ENCODE data around the gene KLHDC7B. TPM values are rescaled to one million over a fixed set of nuclear protein-coding genes. Genes with fewer than 3 reads are reported as not detected.

KLHDC7B gene
- total RNA-seq, 2 experiments from 2014 or later: 2.3 TPM

GRCh38 chr22:50563413-50564160 is 17.9 kb downstream of the KLHDC7B start:
- intact Hi-C loops (cut with DNase I, micrococcal nuclease): loop anchor here (1.0 to 5.0 kb wide), 5 partner anchors 17 to 55 kb away; partner anchors contain the start of genes CHKB (in 1 of the 2), KLHDC7B (in 1 of the 2), NCAPH2 (in 1 of the 2) and SCO2 (in 1 of the 2)
- DNase-seq (no peak), ATAC-seq (ENCODE audit: poor library complexity) (no peak)
- Histone ChIP-seq H3K27ac (ENCODE audit: low read depth in 1 of 2, low read length in 2 of 2) (no peak overlapping the region), H3K4me1 (ENCODE audit: insufficient read depth, low read length) (peaks cover 10% of the 10 kb centered on the region), H3K4me3 (ENCODE audit: low read length) (peak overlapping the region; percentile 84), H3K9me3 (ENCODE audit: control insufficient read depth in 1 of 2, insufficient read depth in 1 of 2, low read length in 2 of 2) (no peaks in the 10 kb centered on the region), H3K36me3 (ENCODE audit: insufficient read depth, low read length) (peaks cover under 1% of the 10 kb centered on the region), H3K27me3 (ENCODE audit: control insufficient read depth in 1 of 2, insufficient read depth in 2 of 2, low read length in 2 of 2) (no peaks in the 10 kb centered on the region)
- POLR2A ChIA-PET: interaction anchor here (0.6 to 4.2 kb wide), 15 partner anchors 15 to 372 kb away, joined by 3 to 56 read pairs (median 6); partner anchors contain the start of genes CHKB, MAPK8IP2, SCO2 and TYMP
- TF ChIP-seq, protein P1, sequence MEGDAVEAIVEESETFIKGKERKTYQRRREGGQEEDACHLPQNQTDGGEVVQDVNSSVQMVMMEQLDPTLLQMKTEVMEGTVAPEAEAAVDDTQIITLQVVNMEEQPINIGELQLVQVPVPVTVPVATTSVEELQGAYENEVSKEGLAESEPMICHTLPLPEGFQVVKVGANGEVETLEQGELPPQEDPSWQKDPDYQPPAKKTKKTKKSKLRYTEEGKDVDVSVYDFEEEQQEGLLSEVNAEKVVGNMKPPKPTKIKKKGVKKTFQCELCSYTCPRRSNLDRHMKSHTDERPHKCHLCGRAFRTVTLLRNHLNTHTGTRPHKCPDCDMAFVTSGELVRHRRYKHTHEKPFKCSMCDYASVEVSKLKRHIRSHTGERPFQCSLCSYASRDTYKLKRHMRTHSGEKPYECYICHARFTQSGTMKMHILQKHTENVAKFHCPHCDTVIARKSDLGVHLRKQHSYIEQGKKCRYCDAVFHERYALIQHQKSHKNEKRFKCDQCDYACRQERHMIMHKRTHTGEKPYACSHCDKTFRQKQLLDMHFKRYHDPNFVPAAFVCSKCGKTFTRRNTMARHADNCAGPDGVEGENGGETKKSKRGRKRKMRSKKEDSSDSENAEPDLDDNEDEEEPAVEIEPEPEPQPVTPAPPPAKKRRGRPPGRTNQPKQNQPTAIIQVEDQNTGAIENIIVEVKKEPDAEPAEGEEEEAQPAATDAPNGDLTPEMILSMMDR (IDR thresholded peaks at IDR 0.05): no peak
- Mint-ChIP-seq H3K9me3 (no peaks in the 10 kb centered on the region), H3K4me1 (ENCODE audit: low read depth) (peaks cover 16% of the 10 kb centered on the region), H3K4me3 (peak overlapping the region; percentile 96), H3K27ac (peak overlapping the region; percentile 85), H3K36me3 (ENCODE audit: low read depth) (peaks cover 2% of the 10 kb centered on the region), H3K27me3 (no peaks in the 10 kb centered on the region)
- CTCF ChIA-PET: interaction anchor here (0.8 to 3.7 kb wide), 17 partner anchors 12 to 221 kb away, joined by 3 to 70 read pairs (median 5); partner anchors contain the start of genes ARSA, KLHDC7B, LMF2 and NCAPH2

DNA sequence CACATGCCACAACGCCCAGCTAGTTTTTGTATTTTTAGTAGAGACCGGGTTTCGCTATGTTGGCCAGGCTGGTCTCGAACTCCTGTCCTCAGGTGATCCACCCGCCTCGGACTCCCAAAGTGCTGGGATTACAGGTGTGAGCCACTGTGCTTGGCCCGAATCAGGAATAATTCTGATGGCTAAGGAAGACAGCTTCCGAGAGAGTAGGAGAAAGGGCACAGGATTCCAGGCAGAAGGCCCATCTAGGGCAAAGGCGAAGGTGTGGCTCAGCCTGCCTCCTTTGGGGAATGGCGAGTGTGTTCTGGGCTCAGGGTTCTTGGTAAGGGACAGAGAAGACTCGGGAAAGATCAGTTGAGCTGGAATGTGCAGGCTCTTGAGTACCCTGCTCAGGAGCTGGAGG is 18.6 kb downstream of the KLHDC7B start:
- H3K4me3 ChIP-seq (ENCODE audit: low read length): no peak overlapping the region
- H3K9me3 ChIP-seq (ENCODE audit: control insufficient read depth in 1 of 2, insufficient read depth in 1 of 2, low read length in 2 of 2): no peaks in the 10 kb centered on the region
- peaks cover 16% of the 10 kb centered on the region for H3K4me1 Mint-ChIP-seq (ENCODE audit: low read depth)
- peaks cover 7% of the 10 kb centered on the region for H3K36me3 Mint-ChIP-seq (ENCODE audit: low read depth)
- H3K27ac Mint-ChIP-seq: no peak overlapping the region
- H3K27ac ChIP-seq (ENCODE audit: low read depth in 1 of 2, low read length in 2 of 2): no peak overlapping the region
- no peaks in the 10 kb centered on the region for H3K27me3 ChIP-seq (ENCODE audit: control insufficient read depth in 1 of 2, insufficient read depth in 2 of 2, low read length in 2 of 2)
- peaks cover 10% of the 10 kb centered on the region for H3K4me1 ChIP-seq (ENCODE audit: insufficient read depth, low read length)
- no peak for ATAC-seq (ENCODE audit: poor library complexity)
- TF ChIP-seq, protein P1 (IDR thresholded peaks at IDR 0.05): no peak
- intact Hi-C loops (cut with DNase I, micrococcal nuclease): loop anchor here in 1 of 2 experiments (5.0 kb wide), 1 partner anchor 37 kb away; the partner anchor contains the start of gene SCO2
- DNase-seq: no peak
- no peaks in the 10 kb centered on the region for H3K9me3 Mint-ChIP-seq
- no peak overlapping the region for H3K4me3 Mint-ChIP-seq
- H3K36me3 ChIP-seq (ENCODE audit: insufficient read depth, low read length): peaks cover 7% of the 10 kb centered on the region
- H3K27me3 Mint-ChIP-seq: no peaks in the 10 kb centered on the region
- CTCF ChIA-PET: interaction anchor here (2.0 to 3.7 kb wide), 4 partner anchors 16 to 56 kb away, joined by 17 to 70 read pairs (median 24); partner anchors contain the start of genes KLHDC7B, LMF2, NCAPH2 and SCO2
- POLR2A ChIA-PET: interaction anchor here (0.8 to 4.2 kb wide), 8 partner anchors 11 to 57 kb away, joined by 3 to 56 read pairs (median 4); partner anchors contain the start of genes CHKB, LMF2, NCAPH2 and SCO2

DNA sequence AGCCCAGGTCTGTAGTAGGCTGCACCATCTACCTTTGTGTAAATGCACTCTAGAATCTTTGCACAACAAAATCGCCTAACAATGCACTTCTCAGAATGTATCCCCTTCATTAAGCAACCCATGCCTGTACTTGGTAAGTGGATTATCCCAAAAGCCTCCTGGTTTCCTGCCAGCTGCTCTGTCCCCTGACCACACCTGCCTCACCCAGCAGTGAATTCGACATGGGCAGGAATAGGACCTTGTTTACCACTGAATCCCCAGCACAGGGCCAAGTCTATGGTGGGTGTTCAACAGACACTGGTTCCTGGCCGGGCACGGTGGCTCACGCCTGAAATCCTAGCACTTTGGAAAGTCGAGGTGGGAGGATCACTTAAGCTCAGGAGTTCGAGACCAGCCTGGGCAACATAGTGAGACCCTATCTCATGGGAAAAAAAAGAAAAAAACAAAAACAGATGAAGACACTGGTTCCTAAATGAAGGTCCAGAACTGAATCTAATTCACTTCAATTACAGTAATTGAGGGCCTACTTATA is 22.1 kb downstream of the KLHDC7B start:
- H3K27ac ChIP-seq (ENCODE audit: low read depth in 1 of 2, low read length in 2 of 2): no peak overlapping the region
- H3K36me3 Mint-ChIP-seq (ENCODE audit: low read depth): peaks cover 39% of the 10 kb centered on the region
- no peaks in the 10 kb centered on the region for H3K27me3 ChIP-seq (ENCODE audit: control insufficient read depth in 1 of 2, insufficient read depth in 2 of 2, low read length in 2 of 2)
- peaks cover 37% of the 10 kb centered on the region for H3K36me3 ChIP-seq (ENCODE audit: insufficient read depth, low read length)
- TF ChIP-seq, protein P1 (IDR thresholded peaks at IDR 0.05): no peak
- peaks cover 10% of the 10 kb centered on the region for H3K4me1 ChIP-seq (ENCODE audit: insufficient read depth, low read length)
- H3K4me3 ChIP-seq (ENCODE audit: low read length): no peak overlapping the region
- H3K4me1 Mint-ChIP-seq (ENCODE audit: low read depth): peaks cover 9% of the 10 kb centered on the region
- ATAC-seq (ENCODE audit: poor library complexity) (no peak), DNase-seq (no peak)
- H3K27ac Mint-ChIP-seq: no peak overlapping the region
- intact Hi-C loops (cut with DNase I, micrococcal nuclease): no loop called here
- no peaks in the 10 kb centered on the region for H3K9me3 ChIP-seq (ENCODE audit: control insufficient read depth in 1 of 2, insufficient read depth in 1 of 2, low read length in 2 of 2)
- POLR2A ChIA-PET: interaction anchor here (1.6 kb wide), 1 partner anchor 20 kb away, joined by 3 read pairs; no protein-coding TSS in a partner anchor
- H3K9me3 Mint-ChIP-seq: no peaks in the 10 kb centered on the region
- no peaks in the 10 kb centered on the region for H3K27me3 Mint-ChIP-seq
- CTCF ChIA-PET: no interaction called here
- H3K4me3 Mint-ChIP-seq: no peak overlapping the region
